GM12875 (cell line): ENCODE measurements around the gene TMEM213.

Experiments
- H3K4me3 ChIP-seq: one replicate; pipeline ENCODE4 v1.5.1; 2011; ENCODE audit warnings: low read depth, low read length, control low read depth
- TF ChIP-seq, protein P1 (sequence below): IDR thresholded peaks from 2 replicates; pipeline ENCODE4 v1.5.1; 2011; ENCODE audit warnings: low read depth, mild to moderate bottlenecking, control low read depth, inconsistent platforms, low read length, moderate library complexity, borderline replicate concordance; ENCODE audit not compliant: insufficient read depth

TMEM213 gene

DNA sequence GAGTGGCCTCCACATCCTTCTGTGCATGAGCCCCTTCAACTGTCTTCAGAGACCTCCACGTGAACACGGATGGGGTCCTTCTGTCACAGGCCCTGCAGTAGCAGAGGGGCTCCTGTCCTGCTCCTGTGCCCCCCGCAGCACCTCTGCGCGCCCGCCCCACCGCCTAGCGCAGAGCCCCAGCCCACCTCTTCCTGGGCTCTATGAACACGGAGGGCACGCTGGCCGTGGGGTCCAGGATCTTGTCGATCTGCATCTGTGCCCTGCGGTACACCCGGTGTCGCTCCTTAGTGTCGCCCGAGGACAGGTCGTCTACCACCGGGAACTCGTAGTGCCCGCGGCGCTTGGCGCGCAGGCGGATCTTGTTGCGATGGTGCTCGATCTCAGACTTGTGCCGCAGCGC is 71.6 kb downstream of the TMEM213 start:
- TF ChIP-seq, protein P1, sequence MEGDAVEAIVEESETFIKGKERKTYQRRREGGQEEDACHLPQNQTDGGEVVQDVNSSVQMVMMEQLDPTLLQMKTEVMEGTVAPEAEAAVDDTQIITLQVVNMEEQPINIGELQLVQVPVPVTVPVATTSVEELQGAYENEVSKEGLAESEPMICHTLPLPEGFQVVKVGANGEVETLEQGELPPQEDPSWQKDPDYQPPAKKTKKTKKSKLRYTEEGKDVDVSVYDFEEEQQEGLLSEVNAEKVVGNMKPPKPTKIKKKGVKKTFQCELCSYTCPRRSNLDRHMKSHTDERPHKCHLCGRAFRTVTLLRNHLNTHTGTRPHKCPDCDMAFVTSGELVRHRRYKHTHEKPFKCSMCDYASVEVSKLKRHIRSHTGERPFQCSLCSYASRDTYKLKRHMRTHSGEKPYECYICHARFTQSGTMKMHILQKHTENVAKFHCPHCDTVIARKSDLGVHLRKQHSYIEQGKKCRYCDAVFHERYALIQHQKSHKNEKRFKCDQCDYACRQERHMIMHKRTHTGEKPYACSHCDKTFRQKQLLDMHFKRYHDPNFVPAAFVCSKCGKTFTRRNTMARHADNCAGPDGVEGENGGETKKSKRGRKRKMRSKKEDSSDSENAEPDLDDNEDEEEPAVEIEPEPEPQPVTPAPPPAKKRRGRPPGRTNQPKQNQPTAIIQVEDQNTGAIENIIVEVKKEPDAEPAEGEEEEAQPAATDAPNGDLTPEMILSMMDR: no peak

DNA sequence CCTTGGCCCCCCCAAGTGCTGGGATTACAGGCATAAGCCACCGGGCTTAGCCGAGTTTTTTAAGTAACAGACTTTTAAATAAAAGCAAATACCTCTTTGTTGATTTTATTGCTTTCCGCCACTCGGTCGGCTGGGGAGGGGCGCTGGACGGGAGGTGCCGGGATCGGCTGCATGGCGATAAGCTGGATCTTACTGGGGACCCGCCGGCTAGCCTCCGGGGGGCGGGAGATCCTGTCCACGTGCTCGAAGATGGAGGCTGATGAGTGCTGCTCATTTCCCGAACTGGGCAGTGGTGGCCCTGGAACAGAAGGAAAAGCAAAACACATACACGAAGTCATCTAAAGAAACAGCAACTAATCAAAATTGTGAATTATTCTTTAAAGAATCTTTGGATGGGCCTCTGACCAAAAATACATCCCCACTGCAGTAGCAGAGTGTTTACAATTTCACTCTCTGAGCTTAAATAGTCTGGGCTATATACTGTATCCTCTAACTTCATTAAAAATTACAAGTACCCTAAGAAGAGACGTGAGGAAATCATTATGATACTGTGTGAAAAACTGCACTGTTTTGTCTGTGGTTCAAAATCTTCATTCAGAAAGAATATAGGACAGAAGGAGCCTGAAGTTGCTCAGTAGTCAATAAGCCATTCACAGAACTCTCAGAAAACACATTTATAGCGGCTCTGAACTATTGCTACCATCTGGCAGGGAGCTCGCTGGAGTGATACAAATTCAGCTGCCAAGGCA is 73.4 kb downstream of the TMEM213 start:
- TF ChIP-seq, protein P1: no peak
- no peak overlapping the region for H3K4me3 ChIP-seq

More for the DNA sequence above, 71.6 kb downstream of the TMEM213 start:
- H3K4me3 ChIP-seq: no peak overlapping the region

DNA sequence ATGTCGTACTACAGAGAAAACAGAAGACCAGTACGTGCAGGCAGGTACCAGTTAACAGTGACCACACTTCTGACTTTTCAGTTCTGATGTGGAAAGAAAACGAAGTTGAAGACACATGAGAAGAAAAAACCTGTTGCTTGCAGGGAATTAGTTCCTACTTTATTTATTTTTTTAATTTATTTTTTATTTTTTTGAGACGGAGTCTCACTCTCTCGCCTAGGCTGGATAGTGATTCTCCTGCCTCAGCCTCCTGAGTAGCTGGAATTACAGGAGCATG is 74.0 kb downstream of the TMEM213 start:
- TF ChIP-seq, protein P1: no peak
- H3K4me3 ChIP-seq: no peak overlapping the region

DNA sequence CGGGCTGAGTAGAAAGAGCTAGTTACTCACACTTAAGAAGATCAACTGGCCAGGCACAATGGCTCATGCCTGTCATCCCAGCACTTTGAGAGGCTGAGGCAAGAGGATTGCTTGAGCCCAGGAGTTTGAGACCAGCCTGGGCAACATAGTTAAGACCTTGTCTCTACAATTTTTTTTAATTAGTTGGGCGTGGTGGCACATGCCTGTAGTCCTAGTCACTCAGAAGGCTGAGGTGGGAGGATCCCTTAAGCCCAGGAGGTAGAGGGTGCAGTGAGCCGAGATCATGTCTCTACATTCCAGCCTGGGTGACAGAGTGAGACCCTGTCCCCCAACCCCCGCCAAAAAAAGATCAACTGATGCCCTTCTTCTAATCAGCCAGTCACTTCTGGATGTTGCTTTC is 74.8 kb downstream of the TMEM213 start:
- TF ChIP-seq, protein P1: no peak
- H3K4me3 ChIP-seq: no peak overlapping the region

DNA sequence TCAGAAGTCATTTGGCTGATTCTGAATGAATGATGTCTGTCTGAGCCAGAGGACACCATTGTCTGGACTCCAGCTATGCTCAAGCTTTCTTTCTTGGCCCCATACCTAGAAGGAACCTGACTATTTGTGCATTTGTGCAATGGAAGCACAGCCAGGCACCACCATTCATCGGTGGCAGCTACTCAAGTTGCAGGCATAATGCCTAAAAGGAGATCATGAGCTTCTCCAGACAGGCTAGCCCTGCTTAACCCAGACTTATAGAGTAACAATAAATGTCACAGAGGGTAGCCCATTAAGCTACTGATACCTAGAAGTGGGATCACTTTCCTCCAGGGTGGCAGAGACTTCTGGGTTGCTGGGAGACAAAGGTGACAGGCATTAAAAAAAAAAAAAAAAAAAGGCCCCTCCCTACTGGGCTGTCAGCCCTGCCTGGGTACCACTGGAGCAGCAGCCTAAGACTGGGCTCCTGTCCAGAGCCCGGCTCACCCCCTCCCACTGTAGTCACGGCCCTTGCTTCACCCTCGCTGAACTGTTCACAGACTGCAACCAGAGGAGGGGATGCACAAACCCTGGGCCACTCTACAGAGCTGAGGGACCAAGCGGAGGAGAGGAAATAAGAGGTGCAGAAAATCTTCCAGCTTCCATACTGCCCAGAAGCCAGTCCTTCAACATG is 75.6 kb downstream of the TMEM213 start:
- H3K4me3 ChIP-seq: no peak overlapping the region
- TF ChIP-seq, protein P1: no peak

DNA sequence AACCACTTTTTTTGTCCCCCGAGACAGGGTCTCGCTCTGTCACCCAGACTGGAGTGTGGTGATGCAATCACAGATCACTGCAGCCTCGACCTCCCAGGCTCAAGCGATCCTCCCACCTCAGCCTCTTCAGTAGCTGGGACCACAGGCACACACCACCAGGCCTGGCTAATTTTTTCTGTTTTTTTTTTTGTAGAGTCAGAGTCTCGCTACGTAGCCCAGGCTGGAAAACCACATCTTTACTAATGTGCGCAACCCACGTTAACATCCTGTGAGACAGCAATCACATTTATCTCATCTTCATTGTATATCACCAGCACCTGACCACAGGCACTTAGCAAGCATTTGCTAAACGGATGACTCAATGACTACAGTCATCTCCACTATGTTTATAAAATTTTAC is 78.0 kb downstream of the TMEM213 start:
- TF ChIP-seq, protein P1: no peak
- H3K4me3 ChIP-seq: no peak overlapping the region

DNA sequence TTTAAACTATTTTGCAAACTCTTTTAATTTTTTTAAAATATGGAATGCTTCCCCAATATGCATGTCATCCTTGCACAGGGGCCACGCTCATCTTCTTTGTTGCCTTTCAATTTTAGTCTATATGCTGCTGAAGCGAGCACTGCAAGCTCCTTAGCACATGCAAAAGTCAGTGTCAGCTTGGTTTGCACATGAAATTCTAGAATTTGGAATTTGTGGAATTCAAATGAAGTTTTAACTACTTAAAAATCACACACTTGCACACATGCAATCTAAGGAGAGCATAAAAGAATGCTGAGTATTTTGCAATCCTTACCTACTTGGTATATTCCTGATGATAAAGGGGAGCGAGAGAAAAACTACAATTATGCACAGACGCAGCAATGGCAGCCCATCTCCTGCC is 78.5 kb downstream of the TMEM213 start:
- H3K4me3 ChIP-seq: no peak overlapping the region
- TF ChIP-seq, protein P1: no peak
